Hippocampal formation (tissue), 2 donors: ENCODE data around the gene CNIH1.
"Not testable (repeated sequence)": the region's sequence is repeated elsewhere in the genome, so short reads cannot be mapped to it uniquely, and the experiment has no call there.

Experiments used
- DNase-seq, 2 donors: peaks; one replicate each; lab custom pipeline; 2025; lab: John Stamatoyannopoulos, UW

Gene CNIH1

GRCh38 chr14:54427871-54428270 is 13.3 kb downstream of the CNIH1 start:
- DNase-seq: peak in 1 of 2 donors; percentile 6

GRCh38 chr14:54425537-54426274 is 15.5 kb downstream of the CNIH1 start:
- no peak for DNase-seq

- no peak for DNase-seq
Measured at GRCh38 chr14:54425068-54425467, 16.1 kb downstream of the CNIH1 start.

GRCh38 chr14:54424479-54424901 is 16.7 kb downstream of the CNIH1 start:
- no peak for DNase-seq

- no peak for DNase-seq
Measured at GRCh38 chr14:54423991-54424390, 17.2 kb downstream of the CNIH1 start.

- DNase-seq: peak in 1 of 2 donors; percentile 19
Measured at GRCh38 chr14:54420478-54421142, 20.6 kb downstream of the CNIH1 start.

- DNase-seq: no peak
Measured at GRCh38 chr14:54411371-54411770, 29.8 kb downstream of the CNIH1 start.

GRCh38 chr14:54410215-54410614 is 31.0 kb downstream of the CNIH1 start:
- DNase-seq: no peak

- not testable (repeated sequence) for DNase-seq
Measured at GRCh38 chr14:54403401-54404005, 37.7 kb downstream of the CNIH1 start.

- no peak for DNase-seq
Measured at GRCh38 chr14:54399560-54399959, 41.6 kb downstream of the CNIH1 start.

GRCh38 chr14:54396493-54397335 is 44.5 kb downstream of the CNIH1 start, which contains the start of gene CDKN3:
CDKN3 (plus strand) TSS chr14:54397007; CDS start chr14:54397069, 62 bp downstream.
- peak; percentile 95 to 98 for DNase-seq

- no peak for DNase-seq
Measured at GRCh38 chr14:54396183-54396492, 45.0 kb downstream of the CNIH1 start.

GRCh38 chr14:54395716-54396115 is 45.5 kb downstream of the CNIH1 start:
- no peak for DNase-seq

GRCh38 chr14:54395284-54395683 is 45.9 kb downstream of the CNIH1 start:
- no peak for DNase-seq

GRCh38 chr14:54394596-54394995 is 46.6 kb downstream of the CNIH1 start:
- DNase-seq: no peak

GRCh38 chr14:54392986-54393884 is 47.9 kb downstream of the CNIH1 start:
- DNase-seq: not testable (repeated sequence)

- DNase-seq: no peak
Measured at GRCh38 chr14:54392131-54392859, 48.9 kb downstream of the CNIH1 start.

- DNase-seq: no peak
Measured at GRCh38 chr14:54387328-54387727, 53.8 kb downstream of the CNIH1 start.

GRCh38 chr14:54385556-54385955 is 55.6 kb downstream of the CNIH1 start:
- no peak for DNase-seq

GRCh38 chr14:54383835-54384234 is 57.3 kb downstream of the CNIH1 start:
- DNase-seq: no peak
